ENCODE results near the gene CHD2.

The CHD2 gene

DNA sequence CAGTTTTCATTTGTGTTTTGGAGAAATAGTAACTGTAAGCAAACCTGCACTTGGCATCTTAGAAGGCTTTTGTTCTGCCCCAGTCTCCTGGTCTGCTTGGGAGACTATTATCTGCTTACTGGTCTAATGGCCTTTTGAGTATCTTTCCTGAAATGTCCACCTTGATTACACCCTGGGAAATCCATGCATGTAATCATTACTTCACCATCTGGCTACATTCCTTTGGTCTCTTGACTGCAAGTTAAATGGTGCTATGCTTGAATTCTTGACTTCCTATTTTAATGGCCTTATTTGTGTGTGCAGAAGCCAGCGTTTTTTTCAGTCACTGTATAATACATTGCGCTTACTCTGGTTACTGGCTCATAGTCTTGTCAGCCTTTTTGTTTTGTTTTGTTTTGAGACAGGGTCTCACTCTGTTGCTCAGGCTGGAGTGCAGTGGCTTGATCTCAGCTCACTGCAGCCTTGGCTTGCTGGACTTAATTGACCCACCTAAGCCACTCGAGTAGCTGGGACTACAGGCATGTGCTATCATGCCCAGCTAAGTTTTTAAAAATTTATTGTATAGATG, 30.0 kb downstream of the CHD2 start:
- DNase-seq (ENCODE audit: low read depth, low spot score): peak; percentile 69

DNA sequence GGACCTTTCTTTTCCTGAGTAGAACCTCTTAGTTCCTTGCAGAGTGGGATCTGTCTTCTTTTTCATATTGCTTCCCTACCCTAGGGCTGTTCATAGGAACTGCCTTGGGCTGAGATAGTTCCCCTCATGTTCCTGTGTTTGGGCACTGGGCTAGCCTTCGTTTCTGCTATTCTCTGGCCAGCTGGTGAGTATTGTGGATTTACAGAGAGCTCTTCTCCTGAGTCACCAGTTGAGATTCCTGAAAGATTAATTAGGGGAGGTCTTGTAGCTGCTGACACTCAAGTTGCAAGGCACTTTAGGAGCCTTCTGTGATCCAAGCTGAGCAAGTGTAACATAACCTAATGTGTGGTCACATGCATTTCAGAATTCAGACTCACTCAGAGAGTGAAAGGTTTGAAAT, 30.7 kb downstream of the CHD2 start:
- DNase-seq (ENCODE audit: low read depth, low spot score): peak; percentile 90

DNA sequence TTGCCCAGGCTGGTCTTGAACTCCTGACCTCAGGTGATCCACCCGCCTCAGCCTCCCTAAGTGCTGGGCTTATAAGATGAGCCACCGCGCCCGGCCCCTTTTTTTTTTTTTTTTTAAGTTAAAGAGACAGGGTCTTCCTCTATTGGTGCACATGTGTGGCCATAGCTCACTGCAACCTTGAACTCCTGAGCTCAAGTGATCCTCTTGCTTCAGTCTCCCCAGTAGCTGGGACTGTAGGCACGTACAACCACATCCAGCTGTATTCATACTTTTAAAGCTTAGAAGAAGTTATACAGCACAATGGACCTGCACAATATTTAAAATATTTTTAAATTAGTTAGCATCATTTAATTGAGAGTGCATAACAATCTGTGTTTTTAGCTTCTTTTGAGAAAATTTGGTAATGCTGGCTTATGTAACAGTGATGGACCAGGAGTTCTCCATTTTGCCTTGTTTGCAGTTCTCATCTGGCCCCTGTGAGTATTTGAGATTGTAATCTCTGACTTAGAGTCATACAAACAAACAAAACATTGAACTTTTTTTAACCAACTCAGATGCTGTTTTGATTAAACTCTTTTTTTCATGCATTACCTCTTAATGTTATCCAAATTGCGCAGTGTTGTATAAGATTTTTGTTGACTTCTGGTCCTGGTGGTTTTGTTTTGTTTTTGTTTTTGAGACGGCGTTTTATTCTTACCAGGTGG, 33.0 kb downstream of the CHD2 start:
- no peak for DNase-seq (ENCODE audit: low read depth, low spot score)

GRCh38 chr15:92933831-92934230, 33.7 kb downstream of the CHD2 start:
- DNase-seq (ENCODE audit: low read depth, low spot score): no peak

- DNase-seq (ENCODE audit: low read depth, low spot score): no peak
Observed at GRCh38 chr15:92934716-92935115, 34.6 kb downstream of the CHD2 start.

DNA sequence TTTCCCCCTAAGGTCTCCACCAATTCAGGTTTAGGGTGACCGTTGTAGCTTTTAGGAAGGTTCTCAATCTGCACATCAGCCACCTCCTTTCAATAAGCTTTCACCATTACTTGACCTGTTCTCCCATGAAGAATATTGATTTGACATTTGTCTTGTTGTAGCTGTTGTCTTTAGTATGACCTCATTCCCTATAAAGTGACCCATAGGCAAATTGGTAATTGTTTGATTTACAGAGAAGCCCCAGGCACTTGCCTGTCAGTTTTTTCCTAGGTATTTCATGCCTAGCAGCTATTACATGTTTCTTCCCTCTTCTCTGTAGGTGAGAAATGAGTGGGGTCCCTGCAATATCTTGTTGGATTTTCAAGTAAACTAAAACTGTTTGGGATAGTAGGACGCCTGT, 36.0 kb downstream of the CHD2 start:
- no peak for DNase-seq (ENCODE audit: low read depth, low spot score)

DNA sequence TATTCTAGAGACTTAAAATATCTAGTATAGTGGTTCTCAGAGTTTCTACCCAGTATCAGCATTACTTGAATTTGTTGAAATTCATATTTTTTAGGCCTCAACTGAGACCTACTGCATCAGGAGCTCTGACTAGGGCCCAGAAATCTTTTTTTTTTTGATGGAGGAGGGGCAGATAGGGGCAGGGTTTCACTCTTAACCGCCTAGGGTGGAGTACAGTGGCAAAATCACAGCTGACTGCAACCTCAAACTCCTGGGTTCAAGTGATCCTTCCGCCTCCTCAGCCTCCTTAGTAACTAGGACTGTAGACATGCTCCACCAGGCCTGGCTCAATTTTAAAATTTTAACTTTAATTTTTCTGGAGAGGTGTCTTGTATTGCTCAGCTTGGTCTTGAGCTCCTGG, 36.6 kb downstream of the CHD2 start:
- DNase-seq (ENCODE audit: low read depth, low spot score): no peak

DNA sequence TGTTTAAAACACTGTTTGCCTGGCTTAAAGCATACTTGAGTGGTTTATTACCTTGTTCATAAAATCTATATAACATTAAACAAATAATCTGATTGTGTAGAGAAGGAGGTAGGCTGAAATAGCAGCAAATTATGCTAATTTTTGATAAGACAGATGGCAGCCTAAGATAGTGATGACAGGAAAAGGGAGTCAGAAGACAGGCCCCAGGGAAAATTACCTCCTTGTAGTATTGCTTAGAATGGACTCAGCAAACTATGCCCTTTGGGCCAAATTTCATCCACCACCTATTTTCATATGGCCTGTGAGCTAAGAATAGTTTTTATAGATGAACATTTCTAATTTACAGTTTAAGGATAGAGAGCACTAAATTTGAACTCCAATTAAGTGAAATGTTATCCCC, 37.8 kb downstream of the CHD2 start:
- no peak for DNase-seq (ENCODE audit: low read depth, low spot score)

GRCh38 chr15:92938387-92938786, 38.3 kb downstream of the CHD2 start:
- DNase-seq (ENCODE audit: low read depth, low spot score): no peak

DNA sequence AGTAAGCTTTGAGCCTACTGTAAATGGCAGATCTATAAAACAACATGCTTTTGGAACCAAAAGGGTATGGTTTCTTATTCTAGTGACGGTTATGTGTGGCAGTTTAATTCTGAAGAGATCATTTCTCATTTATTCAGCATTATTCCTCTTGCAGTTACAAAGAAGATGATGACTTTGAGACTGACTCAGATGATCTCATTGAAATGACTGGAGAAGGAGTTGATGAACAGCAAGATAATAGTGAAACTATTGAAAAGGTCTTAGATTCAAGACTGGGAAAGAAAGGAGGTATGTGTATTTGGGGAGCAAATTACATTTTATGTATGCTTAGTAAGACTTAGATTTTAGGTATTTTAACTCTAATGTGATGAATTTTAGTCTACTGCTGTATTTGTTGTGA, 41.5 kb downstream of the CHD2 start:
- DNase-seq (ENCODE audit: low read depth, low spot score): no peak

- no peak for DNase-seq (ENCODE audit: low read depth, low spot score)
Observed at GRCh38 chr15:92942706-92943105, 42.6 kb downstream of the CHD2 start.

GRCh38 chr15:92943581-92943980, 43.5 kb downstream of the CHD2 start:
- DNase-seq (ENCODE audit: low read depth, low spot score): no peak

DNA sequence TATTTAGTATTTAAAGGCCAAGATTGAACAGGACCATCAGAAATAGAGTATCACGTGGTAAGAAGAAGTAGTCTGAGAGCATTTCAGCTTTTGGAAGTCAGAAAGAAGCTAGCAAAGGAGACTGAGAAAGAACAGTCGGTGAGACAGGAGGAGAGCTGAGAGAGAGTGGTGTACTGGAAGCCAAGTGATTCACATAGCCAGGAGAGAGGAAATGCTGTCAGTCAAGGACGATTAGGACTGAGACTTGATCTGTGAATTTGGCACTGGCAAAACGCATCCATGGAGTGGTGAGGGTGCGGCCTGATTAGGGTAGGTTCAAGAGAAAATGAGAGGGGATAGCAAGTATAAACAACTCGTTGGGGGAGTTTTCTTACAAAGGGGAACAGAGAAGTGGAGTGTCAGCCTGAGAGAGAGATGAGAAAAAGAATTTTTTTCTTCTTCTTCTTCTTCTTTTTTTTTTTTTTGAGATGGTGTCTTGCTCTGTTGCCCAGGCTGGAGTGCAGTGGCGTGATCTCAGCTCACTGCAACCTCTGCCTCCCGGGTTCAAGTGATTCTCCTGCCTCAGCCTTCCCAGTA, 44.9 kb downstream of the CHD2 start:
- DNase-seq (ENCODE audit: low read depth, low spot score): no peak

GRCh38 chr15:92947071-92947730, 47.1 kb downstream of the CHD2 start:
- no peak for DNase-seq (ENCODE audit: low read depth, low spot score)

GRCh38 chr15:92949604-92950249, 49.6 kb downstream of the CHD2 start:
- no peak for DNase-seq (ENCODE audit: low read depth, low spot score)

DNA sequence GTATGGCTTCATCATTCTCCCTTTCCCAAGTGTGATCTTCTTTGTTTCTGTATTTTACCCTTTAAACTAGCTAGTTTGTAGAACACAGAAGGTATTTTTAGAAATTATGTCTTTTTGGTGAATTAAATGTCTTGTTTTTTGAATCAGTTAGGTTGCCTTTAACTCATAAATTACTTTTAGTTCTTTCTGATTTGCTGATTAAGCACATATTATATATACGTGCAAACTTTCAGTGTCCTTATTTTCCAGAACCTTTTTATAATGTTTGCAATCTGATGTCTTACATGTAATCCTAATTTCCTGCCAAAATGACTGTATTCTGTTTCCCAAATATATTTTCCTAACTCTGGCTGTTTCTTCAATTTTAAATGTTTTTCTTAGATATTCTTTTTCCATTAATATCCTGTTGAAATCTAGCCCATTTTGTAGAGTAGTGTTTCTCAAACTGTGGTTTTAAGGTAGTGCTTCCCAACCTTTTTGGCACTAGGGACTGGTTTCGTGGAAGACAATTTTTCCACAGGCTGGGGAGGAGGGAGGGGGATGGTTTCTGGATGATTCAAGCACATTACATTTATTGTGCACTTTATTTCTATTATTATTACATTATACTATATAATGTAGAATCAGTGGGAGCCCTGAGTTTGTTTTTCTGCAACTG, 51.8 kb downstream of the CHD2 start:
- DNase-seq (ENCODE audit: low read depth, low spot score): no peak

DNA sequence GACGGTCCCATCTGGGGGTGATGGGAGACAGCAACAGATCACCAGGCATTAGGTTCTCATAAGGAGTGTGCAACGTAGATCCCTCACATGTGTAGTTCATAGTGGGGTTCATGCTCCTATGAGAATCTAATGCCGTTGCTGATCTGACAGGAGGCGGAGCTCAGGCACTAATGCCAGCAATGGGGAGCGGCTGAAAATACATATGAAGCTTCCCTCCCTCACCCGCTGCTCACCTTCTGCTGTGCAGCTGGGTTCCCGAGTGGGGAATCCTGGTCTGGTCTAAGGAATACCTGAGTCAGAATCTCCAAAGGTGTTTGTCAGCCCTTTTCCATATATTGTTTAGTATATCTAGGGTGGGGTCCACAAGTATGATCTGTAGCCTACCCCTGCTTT, 52.3 kb downstream of the CHD2 start:
- no peak for DNase-seq (ENCODE audit: low read depth, low spot score)

DNA sequence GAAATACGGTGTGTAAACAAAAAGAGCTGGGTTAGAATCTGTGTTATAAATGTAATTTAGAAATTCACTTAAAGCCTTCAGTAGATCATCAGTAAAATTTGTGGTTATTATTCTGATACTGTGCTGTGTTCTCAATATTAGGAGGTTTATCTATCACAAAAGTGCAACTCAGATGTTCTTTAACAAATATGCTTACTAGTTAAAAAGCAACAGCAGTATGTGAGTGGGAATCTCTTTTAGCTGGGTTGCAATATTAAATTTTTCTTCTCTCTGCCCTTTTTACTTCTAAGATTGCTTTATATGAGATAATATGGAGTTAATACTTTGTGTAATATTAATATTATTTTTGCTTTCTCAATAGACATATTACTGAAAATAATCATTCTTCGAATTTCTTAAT, 53.4 kb downstream of the CHD2 start:
- DNase-seq (ENCODE audit: low read depth, low spot score): no peak

DNA sequence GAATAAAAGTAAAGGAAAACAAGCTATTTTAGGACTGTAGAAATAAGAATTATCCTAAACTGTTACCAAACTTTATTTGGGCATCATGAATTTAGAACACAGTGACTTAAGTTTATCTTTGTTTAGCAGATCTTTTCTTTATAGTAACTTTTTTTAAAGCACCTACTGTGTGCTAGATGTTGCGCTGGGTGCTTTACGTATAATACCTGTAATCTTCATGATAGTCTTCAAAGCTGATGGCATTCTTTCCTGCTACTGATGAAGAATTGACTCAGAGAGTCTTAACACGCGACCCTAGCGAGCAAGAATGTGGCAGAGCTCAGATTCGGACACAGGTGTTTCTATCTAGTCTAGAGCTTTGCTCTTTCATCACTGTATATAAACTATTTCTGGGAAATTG, 53.9 kb downstream of the CHD2 start:
- no peak for DNase-seq (ENCODE audit: low read depth, low spot score)

DNA sequence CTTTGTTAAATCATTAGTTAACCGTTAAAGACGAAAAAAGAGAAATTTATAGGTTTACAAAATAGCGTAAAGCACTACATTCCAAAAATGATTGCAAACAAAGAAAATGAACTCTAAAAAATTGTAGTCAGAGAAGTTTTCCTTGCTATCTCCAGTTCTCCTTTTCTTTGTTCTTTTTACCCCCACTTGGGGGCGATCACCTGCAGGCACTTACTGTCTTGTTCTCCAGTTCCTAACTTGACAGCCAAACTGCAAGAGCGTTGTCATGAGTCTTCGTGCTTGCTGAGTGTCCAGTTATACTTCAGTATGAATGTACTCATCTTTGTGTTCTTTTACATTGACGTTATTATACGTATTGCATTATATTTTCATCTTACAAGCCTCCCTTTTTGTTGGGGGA, 54.5 kb downstream of the CHD2 start:
- DNase-seq (ENCODE audit: low read depth, low spot score): no peak

- DNase-seq (ENCODE audit: low read depth, low spot score): no peak
Observed at GRCh38 chr15:92955706-92956105, 55.6 kb downstream of the CHD2 start.

GRCh38 chr15:92958105-92958504, 58.0 kb downstream of the CHD2 start:
- peak; percentile 75 for DNase-seq (ENCODE audit: low read depth, low spot score)

Measured in astrocyte of the hippocampus (primary cell).